H7 (cell line): ENCODE results near the gene LRRTM1. TPM values are rescaled to one million over a fixed set of nuclear protein-coding genes. Genes with fewer than 3 reads are reported as not detected.
A peak's percentile ranks its signal among the peaks of the same experiment; 100 is the strongest.

ENCODE experiments used
- DNase-seq: peaks from one replicate; pipeline ENCODE4 v3.0.0; 2012
- H3K27me3 ChIP-seq: 2 replicates; pipeline ENCODE4 v1.6.0; 2011; ENCODE audit warnings: mild to moderate bottlenecking, low read length; ENCODE audit not compliant: control insufficient read depth, insufficient read depth
- H3K36me3 ChIP-seq: replicated peaks from 2 replicates; pipeline ENCODE4 v1.5.1; 2011; ENCODE audit warnings: low read length; ENCODE audit not compliant: control insufficient read depth, insufficient read depth
- H3K4me3 ChIP-seq: 2 replicates; pipeline ENCODE4 v1.5.1; 2011; ENCODE audit warnings: low read depth, mild to moderate bottlenecking, control low read depth, low read length, moderate library complexity; ENCODE audit not compliant: insufficient read depth
- total RNA-seq: library from RNA; depleted of rRNA; stranded (reverse); fragments of >200 nt; shearing (Covaris generic); gene quantifications from 2 replicates; pipeline ENCODE4 v1.2.3, GENCODE V29; 2014

The LRRTM1 gene
- total RNA-seq, 1 experiment from 2014 or later: 2.7 TPM

GRCh38 chr2:80291656-80292055, 12.9 kb downstream of the LRRTM1 start:
- DNase-seq: no peak
- Histone ChIP-seq H3K36me3 (no peaks in the 10 kb centered on the region), H3K4me3 (no peak overlapping the region), H3K27me3 (no peaks in the 10 kb centered on the region)

- H3K4me3 ChIP-seq: no peak overlapping the region
- no peak for DNase-seq
- no peaks in the 10 kb centered on the region for H3K36me3 ChIP-seq
- no peaks in the 10 kb centered on the region for H3K27me3 ChIP-seq
These were observed 16.0 kb downstream of the LRRTM1 start for GRCh38 chr2:80288576-80288975.

GRCh38 chr2:80281049-80281448, 23.5 kb downstream of the LRRTM1 start:
- H3K27me3 ChIP-seq: no peaks in the 10 kb centered on the region
- no peak overlapping the region for H3K4me3 ChIP-seq
- no peaks in the 10 kb centered on the region for H3K36me3 ChIP-seq
- DNase-seq: no peak

GRCh38 chr2:80280598-80280997, 24.0 kb downstream of the LRRTM1 start:
- Histone ChIP-seq H3K27me3 (no peaks in the 10 kb centered on the region), H3K36me3 (no peaks in the 10 kb centered on the region), H3K4me3 (no peak overlapping the region)
- no peak for DNase-seq

- Histone ChIP-seq H3K36me3 (no peaks in the 10 kb centered on the region), H3K27me3 (no peaks in the 10 kb centered on the region), H3K4me3 (no peak overlapping the region)
- DNase-seq: no peak
These were observed 34.7 kb downstream of the LRRTM1 start for GRCh38 chr2:80269806-80270205.

GRCh38 chr2:80266231-80266630, 38.3 kb downstream of the LRRTM1 start:
- H3K4me3 ChIP-seq: no peak overlapping the region
- H3K27me3 ChIP-seq: no peaks in the 10 kb centered on the region
- H3K36me3 ChIP-seq: no peaks in the 10 kb centered on the region
- DNase-seq: no peak

GRCh38 chr2:80259292-80259691, 45.3 kb downstream of the LRRTM1 start:
- DNase-seq: no peak
- Histone ChIP-seq H3K27me3 (no peaks in the 10 kb centered on the region), H3K4me3 (no peak overlapping the region), H3K36me3 (no peaks in the 10 kb centered on the region)

GRCh38 chr2:80258793-80259192, 45.8 kb downstream of the LRRTM1 start:
- Histone ChIP-seq H3K4me3 (no peak overlapping the region), H3K36me3 (no peaks in the 10 kb centered on the region), H3K27me3 (no peaks in the 10 kb centered on the region)
- DNase-seq: no peak

GRCh38 chr2:80258341-80258740, 46.2 kb downstream of the LRRTM1 start:
- DNase-seq: no peak
- Histone ChIP-seq H3K27me3 (no peaks in the 10 kb centered on the region), H3K4me3 (no peak overlapping the region), H3K36me3 (no peaks in the 10 kb centered on the region)

GRCh38 chr2:80257450-80257849, 47.1 kb downstream of the LRRTM1 start:
- DNase-seq: no peak
- no peaks in the 10 kb centered on the region for H3K27me3 ChIP-seq

GRCh38 chr2:80256782-80257167, 47.8 kb downstream of the LRRTM1 start:
- DNase-seq: no peak
- Histone ChIP-seq H3K27me3 (no peaks in the 10 kb centered on the region), H3K4me3 (no peak overlapping the region), H3K36me3 (no peaks in the 10 kb centered on the region)

More at GRCh38 chr2:80257450-80257849, 47.1 kb downstream of the LRRTM1 start:
- Histone ChIP-seq H3K36me3 (no peaks in the 10 kb centered on the region), H3K4me3 (no peak overlapping the region)

GRCh38 chr2:80255918-80256781, 48.4 kb downstream of the LRRTM1 start:
- Histone ChIP-seq H3K27me3 (no peaks in the 10 kb centered on the region), H3K36me3 (no peaks in the 10 kb centered on the region), H3K4me3 (no peak overlapping the region)
- peak; percentile 37 for DNase-seq

GRCh38 chr2:80252294-80252986, 52.1 kb downstream of the LRRTM1 start:
- Histone ChIP-seq H3K36me3 (no peaks in the 10 kb centered on the region), H3K4me3 (no peak overlapping the region), H3K27me3 (no peaks in the 10 kb centered on the region)
- DNase-seq: no peak
